ENCODE results near the gene WRAP53. TPM values are rescaled to one million over a fixed set of nuclear protein-coding genes. Genes with fewer than 3 reads are reported as not detected.

WRAP53 gene
- total and polyA plus RNA-seq, 9 donors: 1.1 to 10.1 (median 6.1) TPM

DNA sequence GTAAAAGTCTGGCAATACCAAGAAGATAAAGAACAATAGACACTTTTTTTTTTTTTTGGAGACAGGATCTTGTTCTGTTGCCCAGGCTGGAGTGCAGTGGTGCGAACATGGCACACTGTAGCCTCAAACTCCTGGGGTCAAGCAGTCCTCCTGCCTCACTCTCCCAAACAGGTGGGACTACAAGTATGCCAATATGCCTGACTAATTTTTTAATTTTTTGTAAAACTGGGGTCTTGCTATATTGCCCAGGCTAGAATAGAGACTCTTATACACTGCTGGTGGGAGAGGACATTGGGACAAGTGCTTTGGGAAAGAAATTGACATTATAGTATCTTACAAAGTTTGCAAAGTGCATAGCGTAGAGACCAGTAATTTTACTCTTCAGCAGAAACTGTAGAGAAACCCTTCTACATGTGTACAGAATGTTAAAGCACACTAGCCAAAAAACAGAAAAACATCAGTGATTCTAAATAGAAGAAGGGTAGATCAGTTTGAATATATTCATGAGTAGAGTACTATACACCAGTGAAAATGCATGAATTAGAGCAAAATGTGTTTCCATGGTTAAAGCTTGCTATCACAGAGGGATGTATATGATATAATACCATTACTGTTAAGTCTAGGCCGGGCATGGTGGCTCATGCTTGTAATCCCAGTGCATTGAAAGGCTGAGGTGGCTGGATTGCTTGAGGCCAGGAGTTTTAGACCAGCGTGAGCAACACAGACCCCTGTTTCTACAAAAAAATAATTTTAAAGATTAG is 9.7 kb downstream of the WRAP53 start:
- no peak for DNase-seq
- TF ChIP-seq, protein P1, sequence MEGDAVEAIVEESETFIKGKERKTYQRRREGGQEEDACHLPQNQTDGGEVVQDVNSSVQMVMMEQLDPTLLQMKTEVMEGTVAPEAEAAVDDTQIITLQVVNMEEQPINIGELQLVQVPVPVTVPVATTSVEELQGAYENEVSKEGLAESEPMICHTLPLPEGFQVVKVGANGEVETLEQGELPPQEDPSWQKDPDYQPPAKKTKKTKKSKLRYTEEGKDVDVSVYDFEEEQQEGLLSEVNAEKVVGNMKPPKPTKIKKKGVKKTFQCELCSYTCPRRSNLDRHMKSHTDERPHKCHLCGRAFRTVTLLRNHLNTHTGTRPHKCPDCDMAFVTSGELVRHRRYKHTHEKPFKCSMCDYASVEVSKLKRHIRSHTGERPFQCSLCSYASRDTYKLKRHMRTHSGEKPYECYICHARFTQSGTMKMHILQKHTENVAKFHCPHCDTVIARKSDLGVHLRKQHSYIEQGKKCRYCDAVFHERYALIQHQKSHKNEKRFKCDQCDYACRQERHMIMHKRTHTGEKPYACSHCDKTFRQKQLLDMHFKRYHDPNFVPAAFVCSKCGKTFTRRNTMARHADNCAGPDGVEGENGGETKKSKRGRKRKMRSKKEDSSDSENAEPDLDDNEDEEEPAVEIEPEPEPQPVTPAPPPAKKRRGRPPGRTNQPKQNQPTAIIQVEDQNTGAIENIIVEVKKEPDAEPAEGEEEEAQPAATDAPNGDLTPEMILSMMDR (IDR thresholded peaks at IDR 0.05): no peak
- TF ChIP-seq POLR2A (IDR thresholded peaks at IDR 0.05) (no peak), EP300 (IDR thresholded peaks at IDR 0.05) (no peak)
- intact Hi-C loops (cut with DNase I): no loop called here
- H3K4me3 ChIP-seq: no peak overlapping the region
- no peaks in the 10 kb centered on the region for H3K9me3 ChIP-seq
- no peaks in the 10 kb centered on the region for H3K27me3 ChIP-seq
- 96% methylated on average over 4 of the region's 4 CpGs for WGBS, 3 donors
- H3K4me1 ChIP-seq (ENCODE audit: insufficient read depth): no peaks in the 10 kb centered on the region
- H3K27ac ChIP-seq: no peak overlapping the region
- H3K36me3 ChIP-seq: no peaks in the 10 kb centered on the region

DNA sequence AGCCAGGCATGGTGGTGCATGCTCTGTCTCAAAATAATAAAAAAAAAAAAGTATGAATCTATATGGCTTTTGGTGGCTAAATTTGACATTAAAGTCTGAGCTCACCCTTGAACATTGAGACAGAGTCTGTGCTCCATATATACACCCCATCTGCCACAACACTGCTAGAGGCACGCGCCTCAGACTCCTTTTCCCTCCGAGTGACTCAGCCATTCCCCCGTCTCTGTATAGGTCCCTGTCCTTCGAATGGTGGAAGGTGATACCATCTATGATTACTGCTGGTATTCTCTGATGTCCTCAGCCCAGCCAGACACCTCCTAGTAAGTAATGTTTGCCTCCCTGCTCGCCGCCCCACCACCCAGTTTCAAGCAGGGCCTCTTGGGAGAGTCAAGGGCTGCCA is 12.2 kb downstream of the WRAP53 start:
- no peak overlapping the region for H3K4me3 ChIP-seq
- H3K36me3 ChIP-seq: no peaks in the 10 kb centered on the region
- WGBS, 3 donors: 91 to 94% (median 92%) methylated on average over 7 of the region's 7 CpGs
- H3K27ac ChIP-seq: no peak overlapping the region
- no peaks in the 10 kb centered on the region for H3K9me3 ChIP-seq
- peaks cover 2% of the 10 kb centered on the region for H3K4me1 ChIP-seq (ENCODE audit: insufficient read depth)
- no peak for DNase-seq
- intact Hi-C loops (cut with DNase I): no loop called here
- H3K27me3 ChIP-seq: no peaks in the 10 kb centered on the region
- no peak for TF ChIP-seq POLR2A (IDR thresholded peaks at IDR 0.05)
- TF ChIP-seq EP300 (IDR thresholded peaks at IDR 0.05): no peak
- TF ChIP-seq, protein P1 (IDR thresholded peaks at IDR 0.05): no peak

DNA sequence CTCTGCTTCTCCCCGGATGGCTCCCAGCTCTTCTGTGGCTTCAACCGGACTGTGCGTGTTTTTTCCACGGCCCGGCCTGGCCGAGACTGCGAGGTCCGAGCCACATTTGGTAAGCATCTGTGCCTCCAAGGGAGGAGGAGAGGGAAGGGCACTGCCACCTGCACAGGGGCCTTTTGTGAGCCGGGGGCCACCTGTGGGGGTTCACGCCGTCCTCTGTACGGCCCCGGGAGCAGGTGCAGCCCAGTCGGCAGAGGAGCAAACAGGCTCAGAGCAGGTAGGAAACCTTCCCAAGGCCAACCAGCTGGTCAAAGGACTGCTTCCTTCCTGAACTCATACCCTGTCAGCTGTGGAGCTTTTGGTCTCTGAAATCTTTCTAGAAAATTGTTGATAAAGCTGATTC is 13.4 kb downstream of the WRAP53 start:
- Histone ChIP-seq H3K27ac (no peak overlapping the region), H3K27me3 (no peaks in the 10 kb centered on the region), H3K4me3 (no peak overlapping the region), H3K36me3 (no peaks in the 10 kb centered on the region), H3K4me1 (ENCODE audit: insufficient read depth) (peaks cover 7% of the 10 kb centered on the region), H3K9me3 (no peaks in the 10 kb centered on the region)
- TF ChIP-seq EP300 (IDR thresholded peaks at IDR 0.05) (no peak), POLR2A (IDR thresholded peaks at IDR 0.05) (no peak)
- TF ChIP-seq, protein P1 (IDR thresholded peaks at IDR 0.05): no peak
- intact Hi-C loops (cut with DNase I): no loop called here
- no peak for DNase-seq
- WGBS, 3 donors: 91 to 96% (median 91%) methylated on average over 14 of the region's 14 CpGs

DNA sequence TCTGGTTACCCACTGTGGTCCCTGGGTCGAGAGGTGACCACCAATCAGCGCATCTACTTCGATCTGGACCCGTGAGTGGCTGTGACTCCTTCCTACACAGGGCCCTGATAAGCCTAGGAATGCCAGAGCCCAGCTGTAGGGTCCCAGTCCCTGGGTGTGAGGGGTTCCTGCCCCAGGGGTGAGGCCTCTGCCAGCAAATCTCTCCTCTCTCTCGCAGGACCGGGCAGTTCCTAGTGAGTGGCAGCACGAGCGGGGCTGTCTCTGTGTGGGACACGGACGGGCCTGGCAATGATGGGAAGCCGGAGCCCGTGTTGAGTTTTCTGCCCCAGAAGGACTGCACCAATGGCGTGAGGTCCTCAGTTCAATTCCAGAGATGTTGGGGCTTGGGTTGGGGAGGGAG is 14.5 kb downstream of the WRAP53 start:
- Histone ChIP-seq H3K4me1 (ENCODE audit: insufficient read depth) (peaks cover 7% of the 10 kb centered on the region), H3K27me3 (no peaks in the 10 kb centered on the region), H3K9me3 (no peaks in the 10 kb centered on the region), H3K4me3 (no peak overlapping the region), H3K36me3 (no peaks in the 10 kb centered on the region), H3K27ac (no peak overlapping the region)
- DNase-seq: no peak
- TF ChIP-seq POLR2A (IDR thresholded peaks at IDR 0.05): no peak
- TF ChIP-seq, protein P1 (IDR thresholded peaks at IDR 0.05): no peak
- no peak for TF ChIP-seq EP300 (IDR thresholded peaks at IDR 0.05)
- intact Hi-C loops (cut with DNase I): no loop called here
- 89 to 93% (median 90%) methylated on average over 13 of the region's 13 CpGs for WGBS, 3 donors
